ENCODE measurements around the gene TSC2. TPM values are rescaled to one million over a fixed set of nuclear protein-coding genes. Genes with fewer than 3 reads are reported as not detected.

Gene TSC2
- total and polyA plus RNA-seq, 2 experiments from 2014 or later: 41.8 to 78.7 TPM

DNA sequence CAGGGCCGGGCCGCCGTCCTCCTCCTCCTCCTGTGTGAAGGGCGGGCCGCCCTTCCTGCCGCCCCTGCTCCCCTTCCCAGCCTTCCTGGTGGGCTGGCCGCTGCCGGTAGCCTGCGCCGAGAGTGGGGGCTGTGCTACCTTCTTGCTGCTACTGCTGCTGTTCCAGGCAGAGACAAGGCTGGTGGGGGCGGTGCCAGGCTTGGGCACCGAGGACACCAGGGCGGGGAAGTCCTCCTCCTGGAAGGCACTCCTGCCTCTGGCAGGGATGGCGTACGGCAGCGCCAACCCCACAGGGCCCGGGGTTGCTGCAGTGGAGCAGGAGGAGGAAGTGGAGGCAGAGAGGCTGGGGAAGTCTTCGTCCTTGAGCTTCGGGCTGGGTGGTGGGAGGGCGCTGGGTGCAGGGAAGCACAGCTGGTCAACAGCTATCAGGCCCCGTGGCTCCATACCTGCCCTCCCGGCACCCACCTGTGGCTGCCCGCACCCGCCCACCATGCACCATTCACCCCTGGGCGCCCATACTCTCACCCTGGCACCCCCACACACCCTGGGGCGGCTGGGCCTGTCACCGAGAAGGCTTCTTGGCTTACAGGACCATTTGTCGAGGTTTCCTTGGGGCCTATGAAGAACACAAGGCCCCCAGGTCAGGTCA lies 47.8 kb upstream of the TSC2 start:
- H3K79me2 ChIP-seq: peaks cover 17% of the 10 kb centered on the region
- no peaks in the 10 kb centered on the region for H3K9me2 ChIP-seq (replicated peaks; ENCODE audit: insufficient read depth)
- H3K4me1 ChIP-seq (ENCODE audit: insufficient read depth): peaks cover 15% of the 10 kb centered on the region
- no peak for TF ChIP-seq EZH2 (IDR thresholded peaks at IDR 0.05; ENCODE audit: borderline replicate concordance)
- TF ChIP-seq, protein P1, sequence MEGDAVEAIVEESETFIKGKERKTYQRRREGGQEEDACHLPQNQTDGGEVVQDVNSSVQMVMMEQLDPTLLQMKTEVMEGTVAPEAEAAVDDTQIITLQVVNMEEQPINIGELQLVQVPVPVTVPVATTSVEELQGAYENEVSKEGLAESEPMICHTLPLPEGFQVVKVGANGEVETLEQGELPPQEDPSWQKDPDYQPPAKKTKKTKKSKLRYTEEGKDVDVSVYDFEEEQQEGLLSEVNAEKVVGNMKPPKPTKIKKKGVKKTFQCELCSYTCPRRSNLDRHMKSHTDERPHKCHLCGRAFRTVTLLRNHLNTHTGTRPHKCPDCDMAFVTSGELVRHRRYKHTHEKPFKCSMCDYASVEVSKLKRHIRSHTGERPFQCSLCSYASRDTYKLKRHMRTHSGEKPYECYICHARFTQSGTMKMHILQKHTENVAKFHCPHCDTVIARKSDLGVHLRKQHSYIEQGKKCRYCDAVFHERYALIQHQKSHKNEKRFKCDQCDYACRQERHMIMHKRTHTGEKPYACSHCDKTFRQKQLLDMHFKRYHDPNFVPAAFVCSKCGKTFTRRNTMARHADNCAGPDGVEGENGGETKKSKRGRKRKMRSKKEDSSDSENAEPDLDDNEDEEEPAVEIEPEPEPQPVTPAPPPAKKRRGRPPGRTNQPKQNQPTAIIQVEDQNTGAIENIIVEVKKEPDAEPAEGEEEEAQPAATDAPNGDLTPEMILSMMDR (IDR thresholded peaks at IDR 0.05; ENCODE audit: poor library complexity): no peak
- TF ChIP-seq EZH2phosphoT487 (IDR thresholded peaks at IDR 0.05; ENCODE audit: low read depth, severe bottlenecking, unreplicated experiment): no peak
- H4K20me1 ChIP-seq (ENCODE audit: insufficient read depth, poor library complexity, severe bottlenecking): peaks cover 18% of the 10 kb centered on the region
- 98% methylated on average over 25 of the region's 28 CpGs for WGBS (ENCODE audit: low lambda C conversion rate, missing lambda C conversion rate)
- H3K36me3 ChIP-seq (replicated peaks; ENCODE audit: insufficient read depth, low read depth): no peaks in the 10 kb centered on the region
- H3K4me3 ChIP-seq: no peak overlapping the region
- H3K27ac ChIP-seq: no peak overlapping the region
- H3K4me2 ChIP-seq: no peak overlapping the region
- H3K27me3 ChIP-seq: no peaks in the 10 kb centered on the region
- no peak for DNase-seq (ENCODE audit: low spot score)
- no peak overlapping the region for H2AFZ ChIP-seq
- no peaks in the 10 kb centered on the region for H3K9me3 ChIP-seq (ENCODE audit: low read depth)

DNA sequence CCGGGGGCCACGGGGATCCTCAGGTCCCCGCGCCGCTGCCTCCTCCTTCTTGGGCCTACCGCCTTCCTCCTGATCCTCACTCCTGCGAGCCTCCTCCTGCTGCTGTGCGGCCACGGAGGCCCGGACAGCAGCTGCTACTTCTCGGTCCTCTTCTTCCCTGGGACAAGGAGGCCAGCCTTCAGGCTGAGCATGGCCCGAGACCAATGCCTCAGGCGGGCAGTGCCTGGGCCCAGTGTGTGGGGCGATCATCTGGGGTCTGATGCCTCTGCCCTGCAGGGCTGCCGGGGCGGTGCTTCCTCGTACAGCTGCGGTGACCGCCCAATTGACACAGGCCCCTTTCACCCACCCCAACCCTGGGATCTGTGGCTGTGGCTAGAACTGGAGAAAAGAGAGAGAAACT lies 46.8 kb upstream of the TSC2 start:
- Histone ChIP-seq H3K4me3 (no peak overlapping the region), H3K27ac (no peak overlapping the region), H3K36me3 (replicated peaks; ENCODE audit: insufficient read depth, low read depth) (no peaks in the 10 kb centered on the region), H2AFZ (no peak overlapping the region), H4K20me1 (ENCODE audit: insufficient read depth, poor library complexity, severe bottlenecking) (peaks cover 29% of the 10 kb centered on the region), H3K9me3 (ENCODE audit: low read depth) (no peaks in the 10 kb centered on the region), H3K4me1 (ENCODE audit: insufficient read depth) (peaks cover 15% of the 10 kb centered on the region), H3K9me2 (replicated peaks; ENCODE audit: insufficient read depth) (no peaks in the 10 kb centered on the region), H3K79me2 (peaks cover 27% of the 10 kb centered on the region), H3K4me2 (no peak overlapping the region), H3K27me3 (no peaks in the 10 kb centered on the region)
- TF ChIP-seq EZH2phosphoT487 (IDR thresholded peaks at IDR 0.05; ENCODE audit: low read depth, severe bottlenecking, unreplicated experiment) (no peak), EZH2 (IDR thresholded peaks at IDR 0.05; ENCODE audit: borderline replicate concordance) (no peak)
- TF ChIP-seq, protein P1 (IDR thresholded peaks at IDR 0.05; ENCODE audit: poor library complexity): no peak
- 97% methylated on average over 19 of the region's 19 CpGs for WGBS (ENCODE audit: low lambda C conversion rate, missing lambda C conversion rate)
- DNase-seq (ENCODE audit: low spot score): no peak

DNA sequence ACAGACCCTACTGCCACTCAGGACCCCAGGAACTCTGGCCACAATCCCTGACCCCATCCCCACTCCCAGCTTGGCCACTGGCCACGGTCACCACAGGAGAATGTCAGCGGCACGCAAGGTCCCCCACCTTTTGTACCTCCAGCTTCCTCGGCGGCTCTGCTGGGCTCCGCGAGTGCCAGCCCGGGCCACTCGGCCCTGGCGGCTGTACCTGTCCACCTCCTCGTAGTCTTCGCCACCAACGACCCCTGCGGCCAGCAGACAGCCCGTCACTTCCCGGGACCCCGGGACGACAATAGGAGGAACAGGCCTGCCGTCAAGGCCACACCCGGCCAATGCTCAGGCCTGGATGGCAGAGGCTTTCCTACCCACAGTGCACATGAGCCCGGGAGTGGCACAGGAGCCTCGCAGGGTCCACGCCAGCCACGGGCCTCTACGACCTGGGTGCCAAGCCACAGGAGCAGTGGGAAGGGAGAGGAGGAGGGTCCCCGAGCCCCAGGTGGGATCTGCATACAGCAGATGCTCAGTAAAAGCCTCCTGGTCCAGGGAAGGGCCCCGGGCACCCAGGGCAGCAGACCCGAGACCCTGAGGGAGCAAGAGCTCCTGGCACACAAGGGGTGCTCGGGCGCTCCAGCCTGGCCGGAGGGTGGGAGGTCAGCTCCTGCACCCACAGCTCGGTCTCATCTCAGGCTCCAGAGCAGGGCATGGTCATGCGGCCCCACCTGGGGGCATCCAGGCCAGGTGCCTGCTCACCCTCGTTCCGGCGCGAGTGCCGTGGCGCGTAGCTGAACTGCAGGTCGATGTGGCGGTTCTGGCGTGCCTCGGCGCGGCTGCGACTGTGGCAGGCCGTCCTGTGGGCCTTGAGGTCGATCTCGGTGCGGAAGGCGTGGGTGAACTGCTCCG lies 46.1 kb upstream of the TSC2 start:
- Histone ChIP-seq H3K36me3 (replicated peaks; ENCODE audit: insufficient read depth, low read depth) (no peaks in the 10 kb centered on the region), H3K4me3 (no peak overlapping the region), H3K27ac (no peak overlapping the region), H3K79me2 (peaks cover 34% of the 10 kb centered on the region), H4K20me1 (ENCODE audit: insufficient read depth, poor library complexity, severe bottlenecking) (peaks cover 35% of the 10 kb centered on the region), H3K4me2 (no peak overlapping the region), H3K9me2 (replicated peaks; ENCODE audit: insufficient read depth) (no peaks in the 10 kb centered on the region), H3K27me3 (no peaks in the 10 kb centered on the region), H3K4me1 (ENCODE audit: insufficient read depth) (peaks cover 14% of the 10 kb centered on the region), H3K9me3 (ENCODE audit: low read depth) (no peaks in the 10 kb centered on the region), H2AFZ (no peak overlapping the region)
- TF ChIP-seq, protein P1 (IDR thresholded peaks at IDR 0.05; ENCODE audit: poor library complexity): no peak
- TF ChIP-seq EZH2phosphoT487 (IDR thresholded peaks at IDR 0.05; ENCODE audit: low read depth, severe bottlenecking, unreplicated experiment) (no peak), EZH2 (IDR thresholded peaks at IDR 0.05; ENCODE audit: borderline replicate concordance) (no peak)
- WGBS (ENCODE audit: low lambda C conversion rate, missing lambda C conversion rate): 98% methylated on average over 53 of the region's 53 CpGs
- no peak for DNase-seq (ENCODE audit: low spot score)

Measured in hepatocyte (in vitro differentiated cells).